HG03558 (cell line): Measurements from ENCODE around the gene RMND5A.

ENCODE experiments used
- ATAC-seq: cut with Tn5 transposase; IDR thresholded peaks from one replicate; pipeline ENCODE4 v1.9.1; 2021; ENCODE audit warnings: moderate number of reproducible peaks; ENCODE audit not compliant: unreplicated experiment; ENCODE audit errors: extremely low read depth

RMND5A gene

GRCh38 chr2:86719637-86720539, at the start of gene RMND5A:
RMND5A (plus strand) TSS chr2:86720291; CDS start chr2:86720668, 377 bp downstream.
- peak; percentile 83 for ATAC-seq

DNA sequence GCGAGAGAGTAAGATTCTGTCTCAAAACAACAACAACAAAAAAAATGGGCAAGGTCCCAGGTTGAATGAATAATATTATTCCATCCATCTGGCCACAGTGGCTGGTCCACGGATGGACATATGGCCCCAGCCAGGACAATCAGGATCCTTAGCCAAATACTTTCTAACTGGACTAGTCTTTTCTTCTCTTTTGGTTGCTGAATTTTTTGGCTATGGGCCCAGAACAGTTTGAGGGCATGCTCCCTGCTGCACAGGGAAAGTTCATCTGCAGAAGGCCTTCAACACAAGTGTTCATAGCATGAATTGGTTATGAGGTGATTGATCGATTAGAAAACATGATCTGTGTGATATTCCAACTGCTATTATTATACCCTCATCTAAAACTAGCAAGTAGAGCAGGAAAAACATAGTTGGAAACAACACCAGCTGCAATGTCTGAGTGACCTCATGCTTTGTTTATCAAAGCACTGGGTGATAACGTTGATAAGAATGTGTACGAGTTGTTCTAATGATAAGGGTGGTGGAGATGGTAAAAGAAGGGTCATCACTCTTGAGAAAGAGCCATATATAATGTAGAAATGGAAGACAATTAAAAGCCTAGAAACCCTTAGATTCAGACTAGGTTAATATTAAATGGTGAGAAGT, 48.6 kb upstream of the RMND5A start:
- ATAC-seq = no peak

GRCh38 chr2:86672027-86672545, 48.0 kb upstream of the RMND5A start:
- ATAC-seq = no peak

DNA sequence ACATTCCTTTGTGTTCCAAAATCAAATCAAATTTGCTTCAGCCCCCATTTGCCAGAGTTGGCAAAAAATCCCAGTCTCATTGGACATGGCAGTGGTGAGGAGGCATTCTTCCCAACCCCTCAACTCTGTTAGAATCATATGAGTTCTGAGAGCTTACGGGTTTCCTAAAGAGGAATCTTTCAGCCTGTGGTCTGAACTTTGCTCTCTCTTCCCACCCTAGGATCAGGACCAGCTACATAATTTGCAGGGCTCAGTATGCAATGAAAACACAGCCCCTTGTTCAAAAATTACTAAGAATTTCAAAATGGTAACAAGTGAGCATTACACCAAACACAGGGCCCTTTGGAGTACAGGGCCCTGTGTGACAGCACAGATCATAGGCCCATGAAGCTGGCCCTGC, 47.1 kb upstream of the RMND5A start:
- ATAC-seq = no peak

- no peak for ATAC-seq
These were observed 46.0 kb upstream of the RMND5A start for GRCh38 chr2:86673986-86674670.

DNA sequence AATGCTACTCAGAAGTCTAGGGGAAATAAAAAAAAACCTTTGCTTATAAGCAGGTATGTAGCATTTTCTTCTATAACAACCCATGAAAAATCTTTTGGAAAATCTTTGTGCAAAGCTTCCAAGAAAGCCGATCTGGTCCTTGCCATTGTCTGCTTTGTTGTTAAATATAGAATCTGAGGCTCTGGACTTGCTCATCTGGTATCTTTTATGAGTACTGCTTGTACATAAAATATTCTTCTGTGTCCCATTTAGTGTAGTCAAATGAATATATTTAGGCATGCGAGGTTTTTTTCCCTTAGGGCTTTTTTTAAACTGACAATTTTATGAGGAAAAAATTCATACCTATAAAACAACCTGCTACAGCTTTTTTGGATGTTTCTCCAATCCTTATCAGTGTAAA, 45.0 kb upstream of the RMND5A start:
- no peak for ATAC-seq

DNA sequence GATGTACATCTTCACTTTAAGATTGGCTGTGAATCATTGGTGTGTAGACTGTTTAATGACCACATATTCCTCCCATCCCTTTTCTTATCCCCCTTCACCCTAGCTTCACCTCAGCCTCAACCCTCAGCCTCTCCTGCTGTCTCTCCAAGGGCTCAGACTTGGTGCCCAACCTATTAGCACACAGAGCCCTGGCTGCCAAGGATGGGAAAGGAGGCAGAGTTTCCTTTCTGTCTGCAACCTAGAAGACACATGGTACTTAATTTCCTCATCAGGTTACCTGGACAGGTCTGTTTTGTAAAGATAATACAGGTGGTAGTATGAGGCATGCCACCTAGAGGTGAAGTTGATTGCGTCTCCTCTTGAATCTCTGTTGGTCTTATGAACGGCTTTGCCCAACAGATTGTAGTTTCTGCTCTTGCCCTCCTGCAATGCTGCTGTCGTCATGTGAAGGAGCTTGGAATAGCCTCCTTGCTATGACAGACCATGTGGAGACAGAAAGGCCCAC, 44.5 kb upstream of the RMND5A start:
- no peak for ATAC-seq

DNA sequence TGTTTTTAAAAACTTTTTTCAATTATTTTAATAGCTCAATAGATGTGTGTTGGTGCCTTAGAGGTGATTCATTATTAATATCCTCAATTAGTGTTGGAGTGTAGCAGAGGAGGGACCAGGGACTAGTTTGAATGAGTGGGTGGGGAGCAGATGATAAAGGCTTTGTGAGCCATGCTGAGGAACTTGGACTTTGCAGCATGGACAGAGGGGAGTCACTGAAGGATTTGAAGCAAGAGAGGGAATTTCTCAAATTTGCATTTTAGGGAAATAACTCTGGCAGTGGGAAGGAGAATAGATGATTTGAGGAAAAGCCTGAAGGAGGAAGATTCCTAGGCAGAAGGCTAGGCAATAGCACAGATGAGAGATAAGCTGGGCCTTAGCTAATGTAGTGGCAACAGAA, 42.3 kb upstream of the RMND5A start:
- no peak for ATAC-seq

DNA sequence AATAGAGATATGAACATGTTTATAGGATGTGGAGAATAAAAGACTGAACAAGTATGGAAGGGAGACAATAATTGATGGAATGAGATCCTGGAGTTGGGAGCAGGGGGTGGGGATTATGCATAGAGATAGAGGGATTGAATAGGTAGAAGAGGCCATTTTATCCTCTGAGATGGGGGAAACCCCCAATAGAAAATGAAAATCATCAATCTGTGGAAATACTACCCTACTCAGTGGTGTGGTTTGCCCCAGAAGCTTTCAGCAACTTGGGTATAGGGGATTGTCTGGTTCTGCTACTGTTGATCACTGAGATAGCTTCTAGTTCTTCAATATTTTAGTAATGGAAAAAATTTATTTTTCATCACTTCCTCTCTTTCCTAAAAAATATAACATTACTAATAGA, 41.1 kb upstream of the RMND5A start:
- no peak for ATAC-seq

DNA sequence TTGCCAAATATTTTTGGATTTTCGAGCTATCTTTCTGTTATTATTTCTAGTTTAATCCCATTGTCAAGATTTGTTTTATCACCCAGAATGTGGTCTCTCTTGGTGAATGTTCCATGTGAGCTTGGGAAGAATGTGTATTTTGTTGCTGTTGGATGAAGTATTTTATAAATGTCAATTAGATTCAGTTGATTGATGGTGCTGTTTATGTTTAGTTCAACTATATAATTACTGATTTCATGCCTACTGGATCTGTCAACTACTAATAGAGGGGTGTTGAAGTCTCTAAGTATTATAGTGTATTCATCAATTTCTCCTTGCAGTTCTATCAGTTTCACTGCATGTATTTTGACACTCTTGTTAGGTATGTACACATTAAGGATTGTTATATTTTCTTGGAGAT, 34.7 kb upstream of the RMND5A start:
- no peak for ATAC-seq

- ATAC-seq = no peak
These were observed 33.6 kb upstream of the RMND5A start for GRCh38 chr2:86686460-86686859.

- no peak for ATAC-seq
These were observed 33.2 kb upstream of the RMND5A start for GRCh38 chr2:86686905-86687304.

DNA sequence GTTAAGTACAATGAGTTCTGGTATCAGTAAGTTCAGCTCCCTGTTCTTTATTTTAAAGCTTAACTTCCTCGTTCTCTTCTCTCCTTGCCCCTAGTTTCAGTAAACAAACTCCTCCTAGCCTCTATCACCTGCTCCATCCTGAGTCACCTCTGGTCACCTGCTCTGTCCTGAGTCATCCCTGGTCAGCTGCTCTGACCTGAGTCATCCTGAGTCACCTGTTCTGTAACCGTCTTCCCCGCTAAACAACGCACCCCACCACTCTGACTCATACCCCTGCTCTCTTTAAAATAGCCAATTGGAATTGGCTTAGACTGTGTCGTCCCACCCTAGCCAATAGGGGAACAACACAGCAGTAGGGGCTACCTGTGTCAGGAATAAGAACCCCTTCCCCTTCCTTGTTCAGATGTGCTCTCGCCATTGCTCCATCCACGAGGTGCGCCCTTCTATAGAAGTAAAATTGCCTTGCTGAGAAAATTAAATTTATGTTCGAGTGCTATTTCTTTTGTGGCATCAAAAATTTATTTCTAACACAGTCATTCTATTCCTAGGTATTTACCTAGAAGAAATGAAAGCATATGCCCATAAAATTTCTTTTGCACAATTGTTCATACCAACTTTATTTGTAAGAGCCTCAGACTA, 24.9 kb upstream of the RMND5A start:
- no peak for ATAC-seq

GRCh38 chr2:86697551-86698104, 22.5 kb upstream of the RMND5A start:
- no peak for ATAC-seq

- ATAC-seq = no peak
These were observed 19.4 kb upstream of the RMND5A start for GRCh38 chr2:86700690-86701089.

- no peak for ATAC-seq
These were observed 16.3 kb upstream of the RMND5A start for GRCh38 chr2:86703704-86704361.

- no peak for ATAC-seq
These were observed 15.6 kb upstream of the RMND5A start for GRCh38 chr2:86704459-86704971.

- no peak for ATAC-seq
These were observed 13.9 kb upstream of the RMND5A start for GRCh38 chr2:86706220-86706619.

DNA sequence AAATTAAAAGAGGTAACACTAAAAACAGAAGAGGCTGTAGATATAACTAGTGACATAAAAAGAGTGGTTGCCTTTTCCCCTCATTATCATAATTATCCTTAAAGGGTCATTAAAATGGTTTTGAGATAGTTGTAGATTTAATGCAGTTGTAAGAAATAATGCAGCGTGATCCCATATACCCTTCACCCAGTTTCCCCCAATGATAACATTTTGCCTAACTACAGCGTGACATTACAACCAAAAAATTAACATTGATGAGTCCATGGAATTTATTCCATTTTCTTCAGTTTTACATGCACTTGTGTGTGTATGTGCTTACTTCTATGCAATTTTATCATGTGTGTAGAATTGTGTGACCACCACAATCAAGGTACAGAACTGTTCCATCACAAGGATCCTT, 13.2 kb upstream of the RMND5A start:
- ATAC-seq = no peak
